ENCODE measurements around the gene RHBDF2.

DNA sequence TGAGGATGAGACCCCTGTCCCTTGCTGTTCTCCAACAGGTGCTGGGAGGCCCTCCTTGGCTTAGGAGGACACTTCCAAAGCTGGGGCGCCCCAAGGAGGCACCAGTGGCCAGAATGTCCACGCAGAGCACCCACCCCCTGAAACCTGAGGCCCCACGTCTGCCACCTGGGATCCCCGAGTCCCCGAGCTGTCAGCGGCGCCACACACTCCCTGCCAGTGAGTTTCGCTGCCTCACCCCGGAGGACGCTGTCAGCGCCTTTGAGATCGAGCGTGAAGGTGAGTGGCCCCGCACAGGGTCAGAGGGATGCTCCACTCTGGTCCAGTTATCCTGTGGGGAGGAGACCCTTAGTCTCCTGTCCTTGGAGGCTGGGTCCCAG lies 32.6 kb downstream of the RHBDF2 start:
- TF ChIP-seq POLR2A (IDR thresholded peaks at IDR 0.05) (no peak), POLR2AphosphoS5 (IDR thresholded peaks at IDR 0.05; ENCODE audit: insufficient read depth in 1 of 2, low read depth in 1 of 2) (no peak)
